SK-N-SH (cell line): ENCODE results near the gene ZMIZ1. TPM values are rescaled to one million over a fixed set of nuclear protein-coding genes. Genes with fewer than 3 reads are reported as not detected.

Source experiments
- CTCF ChIA-PET: fragments of 300-600, 350-600 bp; formaldehyde crosslinking; extraction: SDS; loops from one replicate; lab custom pipeline; 2021; lab: Yijun Ruan, JAX
- POLR2A ChIA-PET: fragments of 350-600 bp; sonication (Branson Sonifier 250); formaldehyde crosslinking; extraction: SDS; loops from one replicate; lab custom pipeline; 2020; ENCODE audit warnings: antibody characterized with exemption, inconsistent platforms; lab: Yijun Ruan, JAX
- DNase-seq: peaks from one replicate; pipeline ENCODE4 v3.0.0; 2012
- H2AFZ ChIP-seq: fragments of 200-600 bp; sonication (generic); 2 replicates; pipeline ENCODE4 v1.8.1; 2016; ENCODE audit warnings: antibody characterized with exemption, mild to moderate bottlenecking, low read depth
- H3F3A ChIP-seq: fragments of 200-600 bp; sonication (generic); replicated peaks from 2 replicates; pipeline ENCODE3; 2016; ENCODE audit warnings: antibody characterized with exemption, mild to moderate bottlenecking; ENCODE audit not compliant: insufficient read depth
- H3K27ac ChIP-seq, 2 experiments: fragments of 200-500 bp in 1 of 2; fragments of 200-600 bp in 1 of 2; sonication (Bioruptor generic) in 1 of 2; sonication (generic), shearing (Covaris generic) in 1 of 2; 2 replicates each; pipeline versions ENCODE4 v1.5.1 to v1.6.1; 2014 to 2016; ENCODE audit warnings: low read depth in 2 of 2, inconsistent platforms in 1 of 2, low read length in 1 of 2, mild to moderate bottlenecking in 1 of 2, mixed read lengths in 1 of 2
- H3K27me3 ChIP-seq: fragments of 200-600 bp; sonication (generic), shearing (Covaris generic); 2 replicates; pipeline ENCODE4 v1.6.1; 2016; ENCODE audit warnings: mixed run types; ENCODE audit not compliant: insufficient read depth
- H3K36me3 ChIP-seq, 2 experiments: fragments of 200-500 bp in 1 of 2; fragments of 200-600 bp in 1 of 2; sonication (Bioruptor generic) in 1 of 2; sonication (generic) in 1 of 2; replicated peaks in 1 of 2; 2 replicates each; pipeline versions ENCODE3 to v1.5.1; 2014 to 2016; ENCODE audit warnings: low read length in 1 of 2, mild to moderate bottlenecking in 1 of 2; ENCODE audit not compliant: insufficient read depth in 2 of 2, control insufficient read depth in 1 of 2
- H3K4me1 ChIP-seq, 2 experiments: fragments of 200-500 bp in 1 of 2; fragments of 200-600 bp in 1 of 2; sonication (Bioruptor generic) in 1 of 2; sonication (generic), shearing (Covaris generic) in 1 of 2; 2 replicates each; pipeline versions ENCODE4 v1.5.1 to v1.6.1; 2014 to 2016; ENCODE audit warnings: low read depth in 1 of 2, low read length in 1 of 2, mixed run types in 1 of 2; ENCODE audit not compliant: insufficient read depth in 2 of 2, control insufficient read depth in 1 of 2
- H3K4me2 ChIP-seq: fragments of 200-600 bp; sonication (generic), shearing (Covaris generic); 2 replicates; pipeline ENCODE4 v1.6.1; 2017; ENCODE audit warnings: mixed run types
- H3K4me3 ChIP-seq, 2 experiments: fragments of 200-500 bp in 1 of 2; fragments of 200-600 bp in 1 of 2; sonication (Bioruptor generic) in 1 of 2; sonication (generic), shearing (Covaris generic) in 1 of 2; 2 replicates each; pipeline versions ENCODE4 v1.5.1 to v1.8.1; 2014 to 2016; ENCODE audit warnings: low read depth in 2 of 2, inconsistent platforms in 1 of 2, low read length in 1 of 2, mild to moderate bottlenecking in 1 of 2, mixed read lengths in 1 of 2, moderate library complexity in 1 of 2
- H3K79me2 ChIP-seq: fragments of 200-600 bp; sonication (generic); 2 replicates; pipeline ENCODE4 v1.8.1; 2017; ENCODE audit warnings: mild to moderate bottlenecking; ENCODE audit not compliant: insufficient read depth
- H3K9ac ChIP-seq: fragments of 200-600 bp; sonication (generic); 2 replicates; pipeline ENCODE4 v1.6.1; 2017; ENCODE audit warnings: mixed run types
- H3K9me2 ChIP-seq: fragments of 200-600 bp; sonication (generic); 2 replicates; pipeline ENCODE4 v1.6.1; 2017; ENCODE audit warnings: mixed run types
- H3K9me3 ChIP-seq: fragments of 200-600 bp; sonication (generic); 2 replicates; pipeline ENCODE4 v1.6.1; 2017; ENCODE audit warnings: mixed run types, mild to moderate bottlenecking, moderate library complexity
- H4K20me1 ChIP-seq: fragments of 200-600 bp; sonication (generic); 2 replicates; pipeline ENCODE4 v1.6.1; 2017; ENCODE audit warnings: mild to moderate bottlenecking, mixed run types; ENCODE audit not compliant: insufficient read depth
- CHD2 ChIP-seq: fragments of 150-350 bp; IDR thresholded peaks from 2 replicates; pipeline ENCODE4 v1.6.1; 2018; ENCODE audit warnings: low read length; ENCODE audit not compliant: partially characterized antibody
- EZH2phosphoT487 ChIP-seq: fragments of 200-600 bp; sonication (generic); IDR thresholded peaks from 2 replicates; pipeline ENCODE4 v1.6.1; 2017; ENCODE audit warnings: low read depth, mixed run types, mild to moderate bottlenecking, antibody characterized with exemption, moderate library complexity, borderline replicate concordance
- GATA2 ChIP-seq: sonication (generic); formaldehyde crosslinking; IDR thresholded peaks from 2 replicates; pipeline ENCODE4 v1.5.0; 2020; ENCODE audit warnings: mild to moderate bottlenecking, missing genetic modification reagents
- MEF2A ChIP-seq: IDR thresholded peaks from 2 replicates; pipeline ENCODE4 v1.4.0; 2012; ENCODE audit warnings: low read depth, borderline replicate concordance
- NRF1 ChIP-seq: IDR thresholded peaks from 2 replicates; pipeline ENCODE4 v1.6.1; 2012; ENCODE audit warnings: low read depth, mild to moderate bottlenecking, low read length
- RAD21 ChIP-seq: IDR thresholded peaks from 2 replicates; pipeline ENCODE4 v1.6.1; 2012; ENCODE audit warnings: mild to moderate bottlenecking, low read length
- RXRA ChIP-seq: IDR thresholded peaks from 2 replicates; pipeline ENCODE4 v1.4.0; 2012; ENCODE audit warnings: low read depth, mild to moderate bottlenecking, borderline replicate concordance
- TAF1 ChIP-seq: IDR thresholded peaks from 2 replicates; pipeline ENCODE4 v1.6.1; 2012; ENCODE audit warnings: low read depth, mild to moderate bottlenecking, low read length, moderate library complexity, borderline replicate concordance
- TEAD4 ChIP-seq: IDR thresholded peaks from 2 replicates; pipeline ENCODE4 v1.4.0; 2012; ENCODE audit warnings: mild to moderate bottlenecking, borderline replicate concordance; ENCODE audit not compliant: insufficient read depth
- USF1 ChIP-seq: IDR thresholded peaks from 2 replicates; pipeline ENCODE4 v1.4.0; 2012; ENCODE audit warnings: low read depth, borderline replicate concordance
- WGBS: methylation state at CpG from one replicate; pipeline ENCODE4 v1.1.6; 2017; ENCODE audit warnings: low lambda C conversion rate; 5-methylcytosine and 5-hydroxymethylcytosine counted together
- polyA plus RNA-seq, 3 experiments: library from polyadenylated mRNA; depleted of rRNA; stranded (reverse); fragments of >200 nt; gene quantifications; 2 replicates each; pipeline ENCODE4 v1.2.3, GENCODE V29; 2012
- TF ChIP-seq, protein P1 (sequence below): IDR thresholded peaks from 2 replicates; pipeline ENCODE4 v1.4.0; 2012; ENCODE audit warnings: low read depth

ZMIZ1 gene
- polyA plus RNA-seq, 1 of the 3 experiments (the other 2 are of a cell fraction) = 23.5 TPM

- no peak for TF ChIP-seq GATA2 (CRISPR knock-in tag)
Measured at GRCh38 chr10:79243181-79244067, 174.7 kb downstream of the ZMIZ1 start (continued).

DNA sequence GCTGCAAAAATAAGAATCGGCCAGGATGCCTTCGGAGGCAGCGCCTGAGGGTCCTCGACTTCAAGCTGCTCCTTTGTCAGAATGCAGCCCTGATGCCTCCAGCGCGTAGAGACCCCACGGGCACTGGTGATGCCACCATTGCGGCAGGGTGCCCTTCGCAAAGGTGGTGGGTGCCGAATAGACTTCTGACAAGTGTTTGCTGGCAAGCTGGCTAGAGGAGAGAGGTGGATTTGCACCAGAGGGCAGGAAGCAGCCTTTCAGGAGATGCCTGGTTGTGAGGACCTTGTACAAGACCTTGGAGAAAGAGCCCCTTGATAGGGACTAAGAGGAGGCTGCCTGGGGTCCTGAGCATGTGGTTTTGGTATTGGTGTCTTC, 175.3 kb downstream of the ZMIZ1 start:
- Histone ChIP-seq H3K27ac (peak overlapping the region in 1 of 2 experiments; percentile 99; a peak in 2 of 4 replicates), H3F3A (peaks cover 20% of the 10 kb centered on the region), H3K27me3 (no peaks in the 10 kb centered on the region), H3K4me2 (peak overlapping the region; percentile 95), H3K79me2 (peaks cover 82% of the 10 kb centered on the region), H4K20me1 (peaks cover 54% of the 10 kb centered on the region), H3K4me3 (peak overlapping the region; percentile 35 to 53; a peak in 3 of 4 replicates), H3K36me3 (no peaks in the 10 kb centered on the region), H2AFZ (no peak overlapping the region), H3K9ac (peak overlapping the region; percentile 49; the same call in 1 of the 2 replicates), H3K4me1 (peaks cover 61 to 85% of the 10 kb centered on the region in 2 experiments), H3K9me3 (no peaks in the 10 kb centered on the region), H3K9me2 (no peaks in the 10 kb centered on the region)
- no peak for DNase-seq
- POLR2A ChIA-PET = interaction anchor here (1.0 to 12.6 kb wide), 2 partner anchors 19 to 33 kb away, joined by 3 to 237 read pairs; no protein-coding TSS in a partner anchor
- TF ChIP-seq TAF1 (no peak), TEAD4 (no peak), NRF1 (no peak), RAD21 (no peak), USF1 (no peak), EZH2phosphoT487 (no peak)
- TF ChIP-seq, protein P1, sequence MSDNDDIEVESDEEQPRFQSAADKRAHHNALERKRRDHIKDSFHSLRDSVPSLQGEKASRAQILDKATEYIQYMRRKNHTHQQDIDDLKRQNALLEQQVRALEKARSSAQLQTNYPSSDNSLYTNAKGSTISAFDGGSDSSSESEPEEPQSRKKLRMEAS = no peak
- WGBS = 74% methylated on average over 6 of the region's 10 CpGs
- CTCF ChIA-PET = interaction anchor here (1.0 to 2.1 kb wide), 5 partner anchors 15 to 131 kb away, joined by 3 to 8 read pairs (median 3); no protein-coding TSS in a partner anchor

- peaks cover 20% of the 10 kb centered on the region for H3F3A ChIP-seq
- TF ChIP-seq RXRA (no peak), CHD2 (no peak), USF1 (no peak), MEF2A (no peak)
- WGBS = 92% methylated on average over 13 of the region's 15 CpGs
- peaks cover 87% of the 10 kb centered on the region for H3K79me2 ChIP-seq
- peak overlapping the region in 1 of 2 experiments; percentile 6; a peak in 1 of 4 replicates for H3K4me3 ChIP-seq
- H3K9me3 ChIP-seq = no peaks in the 10 kb centered on the region
- H3K27ac ChIP-seq = peak overlapping the region; percentile 43 to 99; a peak in 3 of 4 replicates
- no peak for DNase-seq
- POLR2A ChIA-PET = interaction anchor here (1.0 to 12.6 kb wide), 5 partner anchors 16 to 36 kb away, joined by 3 to 237 read pairs (median 10); no protein-coding TSS in a partner anchor
- H3K9me2 ChIP-seq = no peaks in the 10 kb centered on the region
- H2AFZ ChIP-seq = no peak overlapping the region
- no peaks in the 10 kb centered on the region for H3K27me3 ChIP-seq
- H3K36me3 ChIP-seq = no peaks in the 10 kb centered on the region
- no peak overlapping the region for H3K9ac ChIP-seq
- CTCF ChIA-PET = interaction anchor here (0.7 to 1.5 kb wide), 6 partner anchors 17 to 130 kb away, joined by 3 to 4 read pairs (median 3); no protein-coding TSS in a partner anchor
- H3K4me2 ChIP-seq = peak overlapping the region; percentile 95; the same call in 1 of the 2 replicates
- H4K20me1 ChIP-seq = peaks cover 63% of the 10 kb centered on the region
- peaks cover 56 to 85% of the 10 kb centered on the region in 2 experiments for H3K4me1 ChIP-seq
Measured at GRCh38 chr10:79244841-79245504, 176.2 kb downstream of the ZMIZ1 start.
